Measurements from ENCODE around the gene SORBS2. TPM values are rescaled to one million over a fixed set of nuclear protein-coding genes. Genes with fewer than 3 reads are reported as not detected.

SORBS2 gene
- polyA plus RNA-seq, 1 donor from 2014 or later = 46.0 TPM

- Histone ChIP-seq H3F3A (ENCODE audit: insufficient read depth, low read length, poor library complexity, severe bottlenecking) (no peaks in the 10 kb centered on the region), H4K20me1 (ENCODE audit: insufficient read depth) (no peaks in the 10 kb centered on the region), H3K9ac (ENCODE audit: low read length) (no peak overlapping the region), H3K79me2 (replicated peaks; ENCODE audit: insufficient read depth, low read length) (no peaks in the 10 kb centered on the region), H2AFZ (ENCODE audit: low read depth, low read length) (no peak overlapping the region), H3K9me2 (ENCODE audit: insufficient read depth, low read length) (no peaks in the 10 kb centered on the region), H3K9me3 (ENCODE audit: low read length) (no peaks in the 10 kb centered on the region), H3K27ac (ENCODE audit: low read length) (no peak overlapping the region), H3K27me3 (ENCODE audit: insufficient read depth, low read depth, low read length) (no peaks in the 10 kb centered on the region), H3K4me3 (ENCODE audit: low read length) (no peak overlapping the region), H3K4me2 (ENCODE audit: low read length) (no peak overlapping the region), H3K36me3 (ENCODE audit: insufficient read depth, low read length) (peaks cover 27% of the 10 kb centered on the region)
- TF ChIP-seq RAD21 (conservative IDR thresholded peaks at IDR 0.05) (no peak), EZH2 (IDR thresholded peaks at IDR 0.05; ENCODE audit: borderline replicate concordance, insufficient read depth, low read length, poor library complexity, severe bottlenecking) (no peak), EP300 (conservative IDR thresholded peaks at IDR 0.05; ENCODE audit: poor library complexity, severe bottlenecking) (no peak), POLR2AphosphoS5 (IDR thresholded peaks at IDR 0.05) (no peak), MXI1 (conservative IDR thresholded peaks at IDR 0.05; ENCODE audit: poor library complexity, severe bottlenecking) (no peak), SMC3 (conservative IDR thresholded peaks at IDR 0.05; ENCODE audit: poor library complexity) (no peak), TAF1 (IDR thresholded peaks at IDR 0.05; ENCODE audit: low read depth) (no peak), REST (IDR thresholded peaks at IDR 0.05; ENCODE audit: borderline replicate concordance) (no peak), CTCF (IDR thresholded peaks at IDR 0.05; ENCODE audit: poor library complexity, severe bottlenecking) (no peak)
Measured at GRCh38 chr4:185656467-185656931, 155.5 kb downstream of the SORBS2 start.

- Histone ChIP-seq H3K27me3 (ENCODE audit: insufficient read depth, low read depth, low read length) (no peaks in the 10 kb centered on the region), H3F3A (ENCODE audit: insufficient read depth, low read length, poor library complexity, severe bottlenecking) (no peaks in the 10 kb centered on the region), H3K9ac (ENCODE audit: low read length) (no peak overlapping the region), H3K79me2 (replicated peaks; ENCODE audit: insufficient read depth, low read length) (no peaks in the 10 kb centered on the region), H3K9me2 (ENCODE audit: insufficient read depth, low read length) (no peaks in the 10 kb centered on the region), H3K36me3 (ENCODE audit: insufficient read depth, low read length) (peaks cover 17% of the 10 kb centered on the region), H3K9me3 (ENCODE audit: low read length) (no peaks in the 10 kb centered on the region), H3K4me2 (ENCODE audit: low read length) (no peak overlapping the region), H2AFZ (ENCODE audit: low read depth, low read length) (no peak overlapping the region), H3K27ac (ENCODE audit: low read length) (no peak overlapping the region), H4K20me1 (ENCODE audit: insufficient read depth) (no peaks in the 10 kb centered on the region), H3K4me3 (ENCODE audit: low read length) (no peak overlapping the region)
- TF ChIP-seq EP300 (conservative IDR thresholded peaks at IDR 0.05; ENCODE audit: poor library complexity, severe bottlenecking) (no peak), POLR2AphosphoS5 (IDR thresholded peaks at IDR 0.05) (no peak)
Measured at GRCh38 chr4:185654965-185655554, 156.9 kb downstream of the SORBS2 start.
